Measurements from ENCODE around the gene OLA1.

DNA sequence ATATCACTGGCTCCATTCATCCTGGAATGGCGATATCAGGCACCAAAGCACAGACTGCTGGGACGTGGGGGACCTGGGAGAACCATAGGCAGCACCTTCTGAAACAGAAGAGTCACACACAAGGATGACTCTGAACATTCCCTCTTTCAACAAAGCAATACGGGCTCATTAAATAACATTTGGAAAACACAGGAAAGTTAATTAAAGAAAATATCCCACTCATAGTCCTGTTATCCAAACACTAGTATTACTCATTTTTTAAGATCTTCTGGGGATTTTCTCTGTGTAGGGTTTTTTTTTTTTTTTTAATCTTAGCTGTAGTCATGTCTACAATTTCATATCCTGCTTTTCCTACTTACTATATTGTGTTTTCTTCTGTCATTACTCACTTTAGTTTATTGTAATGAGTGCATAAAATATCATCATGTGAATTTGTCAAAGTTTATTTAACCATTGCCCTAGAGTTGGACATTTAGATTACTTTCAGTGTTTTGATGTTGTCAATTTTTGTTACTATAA lies 213.2 kb downstream of the OLA1 start:
- TF ChIP-seq KAT2B (IDR thresholded peaks at IDR 0.05; ENCODE audit: low read depth, low read length) = no peak
- TF ChIP-seq L3MBTL2 (IDR thresholded peaks at IDR 0.05) = no peak
- no peak for TF ChIP-seq CCAR2 (IDR thresholded peaks at IDR 0.05; ENCODE audit: low read depth, low read length)
- no peak for TF ChIP-seq SRSF9 (IDR thresholded peaks at IDR 0.05; ENCODE audit: borderline replicate concordance, low read depth, low read length)
- TF ChIP-seq, protein P1, sequence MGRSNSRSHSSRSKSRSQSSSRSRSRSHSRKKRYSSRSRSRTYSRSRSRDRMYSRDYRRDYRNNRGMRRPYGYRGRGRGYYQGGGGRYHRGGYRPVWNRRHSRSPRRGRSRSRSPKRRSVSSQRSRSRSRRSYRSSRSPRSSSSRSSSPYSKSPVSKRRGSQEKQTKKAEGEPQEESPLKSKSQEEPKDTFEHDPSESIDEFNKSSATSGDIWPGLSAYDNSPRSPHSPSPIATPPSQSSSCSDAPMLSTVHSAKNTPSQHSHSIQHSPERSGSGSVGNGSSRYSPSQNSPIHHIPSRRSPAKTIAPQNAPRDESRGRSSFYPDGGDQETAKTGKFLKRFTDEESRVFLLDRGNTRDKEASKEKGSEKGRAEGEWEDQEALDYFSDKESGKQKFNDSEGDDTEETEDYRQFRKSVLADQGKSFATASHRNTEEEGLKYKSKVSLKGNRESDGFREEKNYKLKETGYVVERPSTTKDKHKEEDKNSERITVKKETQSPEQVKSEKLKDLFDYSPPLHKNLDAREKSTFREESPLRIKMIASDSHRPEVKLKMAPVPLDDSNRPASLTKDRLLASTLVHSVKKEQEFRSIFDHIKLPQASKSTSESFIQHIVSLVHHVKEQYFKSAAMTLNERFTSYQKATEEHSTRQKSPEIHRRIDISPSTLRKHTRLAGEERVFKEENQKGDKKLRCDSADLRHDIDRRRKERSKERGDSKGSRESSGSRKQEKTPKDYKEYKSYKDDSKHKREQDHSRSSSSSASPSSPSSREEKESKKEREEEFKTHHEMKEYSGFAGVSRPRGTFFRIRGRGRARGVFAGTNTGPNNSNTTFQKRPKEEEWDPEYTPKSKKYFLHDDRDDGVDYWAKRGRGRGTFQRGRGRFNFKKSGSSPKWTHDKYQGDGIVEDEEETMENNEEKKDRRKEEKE (IDR thresholded peaks at IDR 0.05; ENCODE audit: borderline replicate concordance in 1 of 2, control insufficient read depth in 1 of 2, low read depth in 2 of 2, low read length in 1 of 2) = no peak
- no peak for TF ChIP-seq ZKSCAN1 (IDR thresholded peaks at IDR 0.05; ENCODE audit: low read depth, low read length)
- no peak for TF ChIP-seq SMAD3 (CRISPR knock-in tag; conservative IDR thresholded peaks at IDR 0.05)
- TF ChIP-seq, protein P2, sequence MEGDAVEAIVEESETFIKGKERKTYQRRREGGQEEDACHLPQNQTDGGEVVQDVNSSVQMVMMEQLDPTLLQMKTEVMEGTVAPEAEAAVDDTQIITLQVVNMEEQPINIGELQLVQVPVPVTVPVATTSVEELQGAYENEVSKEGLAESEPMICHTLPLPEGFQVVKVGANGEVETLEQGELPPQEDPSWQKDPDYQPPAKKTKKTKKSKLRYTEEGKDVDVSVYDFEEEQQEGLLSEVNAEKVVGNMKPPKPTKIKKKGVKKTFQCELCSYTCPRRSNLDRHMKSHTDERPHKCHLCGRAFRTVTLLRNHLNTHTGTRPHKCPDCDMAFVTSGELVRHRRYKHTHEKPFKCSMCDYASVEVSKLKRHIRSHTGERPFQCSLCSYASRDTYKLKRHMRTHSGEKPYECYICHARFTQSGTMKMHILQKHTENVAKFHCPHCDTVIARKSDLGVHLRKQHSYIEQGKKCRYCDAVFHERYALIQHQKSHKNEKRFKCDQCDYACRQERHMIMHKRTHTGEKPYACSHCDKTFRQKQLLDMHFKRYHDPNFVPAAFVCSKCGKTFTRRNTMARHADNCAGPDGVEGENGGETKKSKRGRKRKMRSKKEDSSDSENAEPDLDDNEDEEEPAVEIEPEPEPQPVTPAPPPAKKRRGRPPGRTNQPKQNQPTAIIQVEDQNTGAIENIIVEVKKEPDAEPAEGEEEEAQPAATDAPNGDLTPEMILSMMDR (IDR thresholded peaks at IDR 0.05 in 2 of 3, conservative IDR thresholded peaks at IDR 0.05 in 1 of 3; ENCODE audit: insufficient read depth in 2 of 3, low read depth in 1 of 3, low read length in 3 of 3) = no peak
- no peak for TF ChIP-seq KLF16 (IDR thresholded peaks at IDR 0.05)
- no peak for TF ChIP-seq KLF10 (CRISPR knock-in tag; IDR thresholded peaks at IDR 0.05)

Measured in K562 (cell line).